HG03520 (cell line): ENCODE results near the gene POLR1F.

Source experiments
- ATAC-seq: cut with Tn5 transposase; IDR thresholded peaks from one replicate; pipeline ENCODE4 v1.9.1; 2021; ENCODE audit warnings: mild to moderate bottlenecking, moderate library complexity; ENCODE audit not compliant: unreplicated experiment

POLR1F gene

DNA sequence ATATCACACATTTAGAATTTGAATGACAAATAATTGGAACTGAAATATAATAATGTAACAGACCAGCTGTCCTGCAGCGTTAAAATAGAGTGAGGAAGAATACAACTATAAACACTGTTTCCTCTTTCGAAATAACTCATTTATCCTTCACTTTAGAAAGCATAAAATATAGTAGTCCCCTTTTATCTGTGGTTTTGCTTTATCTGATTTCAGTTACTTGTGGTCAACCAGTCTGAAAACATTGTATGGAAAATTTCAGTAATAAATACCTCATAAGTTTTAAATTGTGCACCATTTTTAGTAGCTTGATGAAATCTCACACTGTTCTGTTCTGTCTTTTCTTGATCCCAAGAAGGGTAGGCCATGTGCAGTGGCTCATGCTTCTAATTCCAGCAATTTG, 31.7 kb downstream of the POLR1F start:
- peak; percentile 77 for ATAC-seq

DNA sequence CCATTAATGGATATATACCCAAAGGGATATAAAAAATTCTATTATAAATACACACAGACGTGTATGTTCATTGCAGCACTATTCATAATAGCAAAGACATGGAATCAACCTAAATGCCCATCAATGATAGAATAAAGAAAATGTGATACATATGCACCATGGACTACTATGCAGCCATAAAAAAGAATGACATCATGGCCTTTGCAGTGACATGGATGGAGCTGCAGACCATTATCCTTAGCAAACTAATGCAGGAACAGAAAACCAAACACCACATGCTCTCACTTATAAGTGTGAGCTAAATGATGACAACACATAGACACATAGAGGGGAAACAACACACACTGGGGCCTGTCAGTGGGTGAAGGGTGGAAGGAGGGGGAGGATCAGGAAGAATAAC, 33.0 kb downstream of the POLR1F start:
- ATAC-seq = no peak

DNA sequence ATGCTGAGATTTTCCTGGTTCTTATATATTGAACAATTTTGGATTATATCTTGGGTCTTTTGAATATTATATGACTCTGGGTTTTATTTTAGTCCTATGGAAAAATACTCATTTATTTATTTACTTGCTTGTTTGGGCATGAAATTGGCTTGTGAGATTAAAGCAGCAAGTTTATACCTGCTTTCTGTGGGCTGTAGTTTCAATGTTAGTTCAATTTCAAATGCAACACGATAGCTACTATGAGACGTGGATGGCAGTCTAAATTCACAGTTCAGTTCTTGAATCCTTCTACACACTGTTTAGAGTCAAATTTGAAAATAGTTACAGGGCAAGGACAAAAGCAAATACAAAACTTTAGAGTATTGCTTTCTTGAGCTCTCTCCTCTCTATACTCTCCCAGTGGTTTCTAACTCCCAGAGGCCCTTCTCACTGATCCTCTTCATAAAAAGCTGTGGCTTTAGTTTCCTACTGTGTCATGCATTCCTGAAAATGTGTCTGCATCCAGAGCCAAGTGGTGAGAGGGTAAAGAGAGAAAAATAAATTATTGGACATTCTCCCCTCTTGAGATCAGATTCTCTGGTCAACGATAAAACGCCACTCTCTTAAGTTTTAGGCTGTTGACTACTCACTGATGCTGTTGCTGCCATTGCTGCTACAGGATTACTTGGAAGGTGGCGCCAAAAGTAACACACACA, 34.4 kb downstream of the POLR1F start:
- ATAC-seq = no peak

DNA sequence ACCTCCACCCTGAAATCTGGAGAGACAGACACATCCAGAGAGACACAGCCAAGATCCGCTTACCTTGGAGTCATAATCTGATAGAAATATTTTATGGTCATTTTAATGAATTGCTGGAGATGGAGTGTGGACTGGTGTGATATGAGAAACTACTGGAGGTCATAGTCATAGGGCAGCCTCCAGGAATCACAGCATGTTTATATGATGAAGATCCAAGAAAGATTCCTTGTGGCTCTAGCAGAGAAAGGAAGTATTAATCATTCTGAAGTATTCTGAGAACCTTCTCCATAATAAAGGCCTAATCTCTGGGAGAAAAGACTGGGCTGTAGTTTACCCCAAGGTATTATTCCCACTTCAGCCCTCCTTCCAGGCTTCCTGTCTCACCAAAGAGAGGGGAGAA, 38.0 kb downstream of the POLR1F start:
- ATAC-seq = no peak

DNA sequence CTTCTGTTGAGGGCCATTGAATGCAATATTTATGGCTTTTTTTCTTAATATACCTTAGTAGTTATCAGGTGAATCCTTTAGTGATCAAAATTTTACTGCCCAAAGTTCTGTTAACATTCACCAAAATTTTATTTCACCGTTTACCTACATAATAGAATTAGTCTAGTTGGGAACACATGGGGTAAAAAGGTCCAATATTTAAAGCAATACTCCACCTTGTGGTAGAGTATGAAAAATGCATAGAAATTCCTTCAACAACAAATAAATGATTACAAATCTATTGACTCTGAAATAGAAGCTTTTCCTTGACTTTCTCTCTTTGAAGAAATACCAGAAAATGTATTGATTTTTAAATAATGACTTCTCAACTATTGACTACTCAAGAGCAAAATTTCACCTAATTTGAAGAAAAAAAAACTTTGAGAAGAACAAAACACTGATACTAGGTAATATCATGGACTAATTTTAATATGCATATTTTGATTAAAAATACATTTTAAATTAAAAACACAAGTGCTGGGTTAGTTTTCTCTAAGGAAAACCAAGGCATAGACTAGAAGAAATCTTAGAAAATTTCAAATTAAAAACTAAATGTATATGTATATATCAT, 43.3 kb downstream of the POLR1F start:
- no peak for ATAC-seq

DNA sequence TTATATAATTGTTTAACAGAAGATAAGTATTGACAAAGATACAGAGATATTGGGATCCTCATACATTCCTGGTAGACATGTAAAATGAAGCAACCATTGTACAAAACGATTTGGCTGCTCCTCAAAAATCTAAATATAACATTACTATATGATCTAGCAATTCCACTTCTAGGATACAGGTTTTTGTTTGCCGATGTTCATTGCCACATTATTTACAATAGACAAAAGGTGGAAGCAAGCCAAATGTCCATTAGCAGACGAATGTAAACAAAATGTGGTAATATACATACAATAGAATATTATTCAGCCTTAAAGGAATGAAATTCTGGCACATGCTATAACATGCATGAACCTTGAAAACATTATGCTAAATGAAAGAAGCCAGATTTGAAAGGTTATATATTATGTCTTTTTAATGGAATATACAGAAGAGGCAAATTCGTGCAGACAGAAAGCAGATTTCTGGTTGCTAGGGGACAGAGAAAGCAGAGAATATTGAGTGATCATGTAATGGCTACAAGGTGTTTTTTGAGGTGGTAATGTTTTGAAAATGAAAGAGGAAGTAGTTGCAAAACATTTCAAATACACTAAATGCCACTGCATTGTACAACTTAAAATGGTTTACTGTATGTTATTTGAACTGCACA, 44.9 kb downstream of the POLR1F start:
- peak; percentile 93 for ATAC-seq

DNA sequence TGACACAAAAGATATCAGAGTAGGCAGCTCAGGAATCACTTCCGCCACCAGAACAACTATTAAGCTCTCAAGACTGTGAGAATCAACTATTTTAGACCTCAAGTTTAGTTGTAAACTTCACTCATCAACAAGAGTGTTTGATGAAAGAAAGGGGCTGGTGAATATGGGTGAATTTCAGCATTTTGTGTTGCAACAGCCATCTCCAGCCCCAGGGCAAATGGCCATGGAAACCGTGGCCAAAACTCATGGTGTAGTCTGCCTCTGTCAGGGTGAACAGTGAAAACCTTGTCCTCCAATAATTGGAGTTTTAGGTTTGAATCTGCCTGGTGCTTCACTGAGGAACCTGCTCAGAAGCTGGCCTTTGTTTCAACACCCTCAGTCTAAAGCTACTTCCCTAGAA, 60.0 kb downstream of the POLR1F start:
- ATAC-seq = no peak
